T-cell (primary cell): Measurements from ENCODE around the gene L3MBTL3. TPM values are rescaled to one million over a fixed set of nuclear protein-coding genes. Genes with fewer than 3 reads are reported as not detected.
A peak's percentile ranks its signal among the peaks of the same experiment; 100 is the strongest.

ENCODE experiments used
- ATAC-seq, 4 experiments: fragments of 200-7000 bp in 3 of 4; fragments of 150-1000 bp in 1 of 4; cut with Tn5 transposase; replicated peaks in 1 of 4; 1 replicate in 3 of 4; 2 replicates in 1 of 4; pipeline ENCODE4 v1.10.0; 2021; ENCODE audit warnings: moderate library complexity in 3 of 4, mild to moderate bottlenecking in 2 of 4, moderate number of reproducible peaks in 1 of 4
- CTCF ChIA-PET, 2 donors: fragments of 300-600 bp; sonication (Branson Sonifier 250); formaldehyde crosslinking; loops; one replicate each; lab custom pipeline; 2022; ENCODE audit warnings: antibody characterized with exemption in 2 of 2; lab: Charles Lee
- POLR2A ChIA-PET, 2 donors: fragments of 300-600 bp; sonication (Branson Sonifier 250); formaldehyde crosslinking; loops; one replicate each; lab custom pipeline; 2022; ENCODE audit warnings: antibody characterized with exemption in 2 of 2; lab: Charles Lee
- DNase-seq, 35 experiments: peaks; one replicate each; pipeline versions ENCODE4 v3.0.0 to v3.0.0-alpha.2; 2013 to 2023
- H3K27ac ChIP-seq: one replicate; pipeline ENCODE4 v1.5.1; 2013; ENCODE audit warnings: low read length
- H3K27me3 ChIP-seq, 2 experiments: replicated peaks in 1 of 2; 1 replicate in 1 of 2; 2 replicates in 1 of 2; pipeline versions ENCODE4 v1.6.1 to v1.7.0; 2013; ENCODE audit warnings: low read length in 1 of 2, mixed read lengths in 1 of 2; ENCODE audit not compliant: control insufficient read depth in 2 of 2, insufficient read depth in 2 of 2; ENCODE audit errors: extremely low read depth in 1 of 2
- H3K36me3 ChIP-seq, 2 donors: 1 replicate in 1 of 2; 2 replicates in 1 of 2; pipeline versions ENCODE4 v1.6.1 to v1.7.0; 2013; ENCODE audit warnings: low read length in 1 of 2; ENCODE audit not compliant: control insufficient read depth in 2 of 2, insufficient read depth in 1 of 2; ENCODE audit errors: extremely low read depth in 1 of 2
- H3K4me1 ChIP-seq, 2 experiments: 1 replicate in 1 of 2; 2 replicates in 1 of 2; pipeline versions ENCODE4 v1.6.1 to v1.7.0; 2013; ENCODE audit warnings: low read length in 2 of 2, mixed read lengths in 1 of 2; ENCODE audit not compliant: insufficient read depth in 2 of 2, control insufficient read depth in 1 of 2; ENCODE audit errors: extremely low read depth in 1 of 2
- H3K4me3 ChIP-seq, 2 donors: 1 replicate in 1 of 2; 2 replicates in 1 of 2; pipeline versions ENCODE4 v1.5.1 to v1.7.0; 2013; ENCODE audit warnings: mild to moderate bottlenecking in 2 of 2, low read length in 1 of 2, moderate library complexity in 1 of 2; ENCODE audit not compliant: control insufficient read depth in 1 of 2; ENCODE audit errors: extremely low read depth in 1 of 2
- H3K9me3 ChIP-seq: 2 replicates; pipeline ENCODE4 v1.7.0; 2013
- H3K27ac Mint-ChIP-seq, 2 donors: one replicate each; pipeline ENCODE4 v1.8.0; 2020 to 2021; ENCODE audit warnings: mild to moderate bottlenecking in 2 of 2, mixed read lengths in 2 of 2
- H3K27me3 Mint-ChIP-seq, 2 donors: one replicate each; pipeline ENCODE4 v1.8.0; 2021 to 2022; ENCODE audit warnings: mixed read lengths in 2 of 2
- H3K36me3 Mint-ChIP-seq: one replicate; pipeline ENCODE4 v1.8.0; 2021; ENCODE audit warnings: mixed read lengths
- H3K4me1 Mint-ChIP-seq, 3 donors: one replicate each; pipeline ENCODE4 v1.8.0; 2020 to 2022; ENCODE audit warnings: mixed read lengths in 3 of 3, mild to moderate bottlenecking in 1 of 3
- H3K4me3 Mint-ChIP-seq, 3 donors: one replicate each; pipeline ENCODE4 v1.8.0; 2020 to 2022; ENCODE audit warnings: mild to moderate bottlenecking in 3 of 3, mixed read lengths in 3 of 3, moderate library complexity in 3 of 3
- H3K9me3 Mint-ChIP-seq, 3 donors: one replicate each; pipeline ENCODE4 v1.8.0; 2020 to 2022; ENCODE audit warnings: mixed read lengths in 3 of 3
- WGBS: methylation state at CpG from one replicate; pipeline ENCODE4 v1.1.5; 2013; ENCODE audit warnings: missing lambda C conversion rate; ENCODE audit not compliant: insufficient coverage; 5-methylcytosine and 5-hydroxymethylcytosine counted together
- total RNA-seq, 35 experiments: library from RNA in 6 of 35; stranded (reverse) in 6 of 35; fragments of 120-200 nt in 1 of 35; gene quantifications; one replicate each; pipeline versions ENCODE4 v1.2.1 to v1.2.4 and lab custom pipeline; 2013 to 2026

The L3MBTL3 gene
- total RNA-seq, 5 donors from 2014 or later (not counting 1 experiment from before 2014, with no cell fraction given), result 22.5 to 52.8 (median 30.4) TPM

DNA sequence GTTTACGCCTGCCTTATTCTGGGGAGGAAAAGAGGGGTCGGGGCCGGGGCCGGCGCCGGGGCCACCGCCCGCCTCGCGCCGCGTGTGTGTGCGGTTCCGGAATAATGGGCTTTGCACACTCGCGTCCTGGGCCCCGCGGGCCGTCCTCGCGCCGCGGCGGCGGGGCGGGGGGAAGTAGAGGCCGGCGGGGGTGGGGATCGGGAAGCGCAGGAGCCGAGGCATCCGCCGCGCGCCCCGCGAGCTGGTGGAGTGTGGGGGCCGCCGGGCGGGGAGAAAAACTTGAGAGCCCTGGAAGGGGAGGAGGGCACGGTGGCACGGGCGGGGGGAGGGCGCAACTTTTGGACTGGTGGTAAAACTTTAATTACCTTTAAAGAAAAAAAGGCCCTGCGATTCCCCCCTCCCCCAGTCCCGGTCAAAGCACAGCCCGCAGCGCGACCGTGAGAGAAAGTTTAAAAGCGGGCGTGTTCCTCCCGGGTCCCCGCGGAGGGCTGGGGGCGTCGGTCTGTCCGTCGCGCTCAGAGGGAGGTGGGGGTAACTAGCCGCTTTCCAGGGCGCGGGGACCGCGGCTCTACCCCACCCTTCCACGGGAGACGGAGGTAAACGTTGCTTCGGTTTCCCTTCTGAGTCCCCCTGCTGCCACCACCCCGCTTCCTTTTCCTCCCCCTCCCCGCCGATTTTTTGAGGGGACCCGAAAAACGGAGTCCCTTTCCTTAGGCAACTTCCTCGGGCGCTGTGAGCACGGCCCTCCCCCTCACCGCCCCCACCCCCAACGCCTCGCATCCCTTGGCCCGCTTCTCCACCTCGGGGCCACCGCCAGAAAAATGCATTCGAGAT is 1.9 kb downstream of the L3MBTL3 start:
- POLR2A ChIA-PET, result no interaction called here
- CTCF ChIA-PET, result interaction anchor here (0.6 to 3.1 kb wide), 19 partner anchors 11 to 1042 kb away, joined by 3 to 37 read pairs (median 6); no protein-coding TSS in a partner anchor

GRCh38 chr6:130020907-130021629 is 2.7 kb downstream of the L3MBTL3 start:
- Histone ChIP-seq H3K36me3 (peaks cover 0 to 11% of the 10 kb centered on the region in 2 donors), H3K9me3 (no peaks in the 10 kb centered on the region), H3K4me3 (peak overlapping the region; percentile 83 to 87), H3K27ac (peak overlapping the region; percentile 89), H3K4me1 (peaks cover 6 to 9% of the 10 kb centered on the region in 2 experiments), H3K27me3 (no peaks in the 10 kb centered on the region)
- H3K9me3 Mint-ChIP-seq, result no peaks in the 10 kb centered on the region
- CTCF ChIA-PET, result interaction anchor here (0.5 to 3.1 kb wide), 42 partner anchors 8 to 1041 kb away, joined by 3 to 37 read pairs (median 4); partner anchors contain the start of gene SAMD3 (in 1 of the 2)
- peak overlapping the region; percentile 96 to 100 (median 98) for H3K4me3 Mint-ChIP-seq
- ATAC-seq (peak; percentile 52 to 60 (median 56)), DNase-seq (peak; percentile 45 to 92 (median 72))
- H3K27me3 Mint-ChIP-seq, result no peaks in the 10 kb centered on the region
- 8% methylated on average over 28 of the region's 29 CpGs for WGBS
- H3K27ac Mint-ChIP-seq, result peak overlapping the region; percentile 97
- peaks cover 44 to 46% (median 44%) of the 10 kb centered on the region in 3 donors for H3K4me1 Mint-ChIP-seq
- POLR2A ChIA-PET, result interaction anchor here in 1 of 2 donors (0.5 to 1.0 kb wide), 2 partner anchors 47 to 346 kb away, joined by 3 to 5 read pairs; no protein-coding TSS in a partner anchor
- H3K36me3 Mint-ChIP-seq, result peaks cover 23% of the 10 kb centered on the region

More for the DNA sequence above, 1.9 kb downstream of the L3MBTL3 start:
- Histone ChIP-seq H3K9me3 (no peaks in the 10 kb centered on the region), H3K27ac (peak overlapping the region; percentile 89), H3K27me3 (no peaks in the 10 kb centered on the region), H3K4me3 (peak overlapping the region; percentile 83 to 87), H3K4me1 (peaks cover 6 to 9% of the 10 kb centered on the region in 2 experiments), H3K36me3 (peaks cover 0 to 11% of the 10 kb centered on the region in 2 donors)
- Mint-ChIP-seq H3K27me3 (no peaks in the 10 kb centered on the region), H3K4me1 (peaks cover 36 to 38% (median 36%) of the 10 kb centered on the region in 3 donors), H3K36me3 (peaks cover 16% of the 10 kb centered on the region), H3K27ac (peak overlapping the region; percentile 97), H3K9me3 (no peaks in the 10 kb centered on the region), H3K4me3 (peak overlapping the region; percentile 96 to 100 (median 98))
- 1% methylated on average over 30 of the region's 84 CpGs for WGBS
- DNase-seq, result peak in 34 of 35 experiments; percentile 12 to 66 (median 36)
- ATAC-seq, result peak; percentile 29 to 44 (median 41)

DNA sequence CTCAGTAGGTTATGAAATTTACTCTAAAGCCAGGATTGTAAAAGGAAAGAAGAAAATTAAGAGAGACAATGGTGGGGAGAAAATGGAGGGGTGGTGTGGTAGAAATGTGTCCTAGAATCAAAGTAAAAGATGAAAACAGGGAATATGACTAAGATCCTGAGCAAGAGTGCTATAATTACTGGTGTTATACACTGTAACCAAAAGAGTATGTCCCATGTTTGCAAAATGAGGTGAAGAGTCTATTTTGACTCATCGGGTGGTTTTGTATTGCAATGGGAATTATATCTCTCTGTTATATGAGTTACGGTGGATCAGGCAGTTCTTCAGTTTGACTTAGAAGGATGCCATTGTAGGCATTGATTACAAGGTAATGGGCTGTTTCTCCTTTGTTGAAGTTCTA is 8.5 kb downstream of the L3MBTL3 start:
- Mint-ChIP-seq H3K4me1 (peaks cover 74 to 78% (median 77%) of the 10 kb centered on the region in 3 donors), H3K4me3 (no peak overlapping the region), H3K27me3 (no peaks in the 10 kb centered on the region), H3K27ac (peak overlapping the region; percentile 26 to 93), H3K9me3 (no peaks in the 10 kb centered on the region), H3K36me3 (peaks cover 25% of the 10 kb centered on the region)
- Histone ChIP-seq H3K27ac (peak overlapping the region; percentile 82), H3K4me3 (no peak overlapping the region), H3K27me3 (no peaks in the 10 kb centered on the region), H3K9me3 (no peaks in the 10 kb centered on the region), H3K36me3 (peaks cover 0 to 11% of the 10 kb centered on the region in 2 donors), H3K4me1 (peaks cover 19 to 24% of the 10 kb centered on the region in 2 experiments)
- ChIA-PET CTCF (interaction anchor here in 1 of 2 donors (1.5 kb wide), 1 partner anchor 526 kb away, joined by 6 read pairs; no protein-coding TSS in a partner anchor), POLR2A (interaction anchor here in 1 of 2 donors (0.6 kb wide), 1 partner anchor 25 kb away, joined by 5 read pairs; no protein-coding TSS in a partner anchor)
- DNase-seq, result no peak
- 60% methylated on average over 2 of the region's 2 CpGs for WGBS
- ATAC-seq, result no peak

GRCh38 chr6:130027948-130028347 is 9.6 kb downstream of the L3MBTL3 start:
- H3K4me1 ChIP-seq, result peaks cover 19 to 24% of the 10 kb centered on the region in 2 experiments
- H3K27ac ChIP-seq, result peak overlapping the region; percentile 82
- peaks cover 35% of the 10 kb centered on the region for H3K36me3 Mint-ChIP-seq
- H3K27me3 ChIP-seq, result no peaks in the 10 kb centered on the region
- no peaks in the 10 kb centered on the region for H3K9me3 ChIP-seq
- no peak overlapping the region for H3K4me3 ChIP-seq
- DNase-seq, result peak in 1 of 35 experiments; percentile 54
- no CpG with 5 or more reads among the region's 1 CpG for WGBS
- peaks cover 0 to 11% of the 10 kb centered on the region in 2 donors for H3K36me3 ChIP-seq
- ChIA-PET POLR2A (no interaction called here), CTCF (interaction anchor here (0.5 to 1.5 kb wide), 2 partner anchors 9 to 527 kb away, joined by 3 to 6 read pairs; no protein-coding TSS in a partner anchor)
- H3K27me3 Mint-ChIP-seq, result no peaks in the 10 kb centered on the region
- peaks cover 71 to 77% (median 74%) of the 10 kb centered on the region in 3 donors for H3K4me1 Mint-ChIP-seq
- H3K9me3 Mint-ChIP-seq, result no peaks in the 10 kb centered on the region
- H3K27ac Mint-ChIP-seq, result peak overlapping the region; percentile 93 to 94
- peak; percentile 86 to 93 (median 90) for ATAC-seq
- peak overlapping the region in 2 of 3 donors; percentile 46 to 50 for H3K4me3 Mint-ChIP-seq

GRCh38 chr6:130029163-130029562 is 10.8 kb downstream of the L3MBTL3 start:
- Histone ChIP-seq H3K36me3 (peaks cover 0 to 5% of the 10 kb centered on the region in 2 donors), H3K27ac (peak overlapping the region; percentile 82), H3K9me3 (no peaks in the 10 kb centered on the region), H3K27me3 (no peaks in the 10 kb centered on the region), H3K4me1 (peaks cover 22 to 24% of the 10 kb centered on the region in 2 experiments), H3K4me3 (no peak overlapping the region)
- DNase-seq (peak in 18 of 35 experiments; percentile 1 to 54 (median 10)), ATAC-seq (peak; percentile 25 to 70 (median 42))
- H3K4me3 Mint-ChIP-seq, result peak overlapping the region; percentile 21 to 50 (median 35)
- no peaks in the 10 kb centered on the region for H3K9me3 Mint-ChIP-seq
- WGBS, result 36% methylated on average over 3 of the region's 6 CpGs
- H3K4me1 Mint-ChIP-seq, result peaks cover 74 to 83% (median 76%) of the 10 kb centered on the region in 3 donors
- H3K27ac Mint-ChIP-seq, result peak overlapping the region; percentile 93 to 94
- CTCF ChIA-PET, result interaction anchor here (0.7 to 5.4 kb wide), 3 partner anchors 8 to 431 kb away, joined by 3 to 32 read pairs (median 4); no protein-coding TSS in a partner anchor
- POLR2A ChIA-PET, result no interaction called here
- no peaks in the 10 kb centered on the region for H3K27me3 Mint-ChIP-seq
- peaks cover 33% of the 10 kb centered on the region for H3K36me3 Mint-ChIP-seq
